ENCODE measurements around the gene PRPSAP1.
"Not testable (repeated sequence)": the region's sequence is repeated elsewhere in the genome, so short reads cannot be mapped to it uniquely, and the experiment has no call there.

The PRPSAP1 gene

DNA sequence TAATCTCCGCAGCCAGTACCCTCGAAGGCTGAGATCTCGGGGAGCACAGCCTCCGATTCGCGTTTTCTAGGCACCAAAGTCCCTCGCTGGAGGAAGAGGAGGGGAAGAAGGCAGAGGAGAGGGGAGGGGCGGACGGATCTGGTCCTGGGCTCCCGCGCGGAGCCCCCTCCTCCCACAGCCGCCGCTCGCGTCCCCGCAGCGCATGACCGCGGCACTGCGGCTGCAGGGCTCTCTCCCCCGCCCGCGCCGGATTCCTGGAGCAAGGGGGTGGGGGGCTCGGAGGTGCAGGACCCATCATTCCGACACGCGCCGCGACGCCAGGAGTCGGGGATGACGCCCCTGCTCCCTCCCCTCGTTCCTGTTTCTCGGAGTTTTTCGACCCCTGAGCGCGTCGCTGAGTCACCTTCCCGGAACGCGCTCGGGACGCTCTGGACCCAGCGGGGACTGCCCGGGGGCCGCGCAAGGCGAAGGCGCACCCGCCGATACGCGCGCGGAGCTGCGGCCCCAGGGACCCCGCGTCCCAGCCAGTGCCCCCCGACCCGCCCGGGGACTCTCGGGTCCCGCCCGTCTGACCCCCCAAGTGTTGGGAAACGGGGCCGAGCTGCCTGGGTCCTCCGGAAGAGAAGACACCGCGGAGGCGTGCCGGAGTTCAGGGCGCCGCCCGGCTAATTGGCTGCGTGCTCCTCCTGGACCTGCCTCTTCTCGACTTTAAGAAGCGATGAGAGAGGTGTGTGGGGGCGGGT, 29.3 kb upstream of the PRPSAP1 start:
- DNase-seq (ENCODE audit: low read depth), result peak; percentile 40

DNA sequence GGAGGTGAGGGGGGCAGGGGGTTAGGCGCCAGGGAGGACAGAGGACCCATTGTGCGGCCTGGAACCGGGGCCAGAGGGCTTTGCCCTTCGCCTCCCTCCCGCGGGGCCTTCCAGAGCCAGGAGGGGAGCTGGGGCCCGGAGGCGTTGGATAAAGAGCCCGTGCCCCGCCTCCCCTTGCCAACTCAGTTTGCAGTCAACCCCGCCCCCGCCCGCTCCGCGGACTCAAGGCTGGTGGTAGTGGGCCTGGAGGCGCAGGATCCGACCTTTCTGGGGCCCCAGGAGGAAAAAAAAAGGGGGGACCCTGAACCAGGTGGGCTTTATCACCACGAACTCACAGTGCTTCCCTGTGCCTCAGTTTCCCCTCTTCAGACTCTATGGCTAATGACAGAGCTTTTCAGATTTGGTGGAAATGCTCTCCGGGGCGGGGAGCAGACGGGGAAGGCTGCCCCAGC, 28.7 kb upstream of the PRPSAP1 start:
- no peak for DNase-seq (ENCODE audit: low read depth)

DNA sequence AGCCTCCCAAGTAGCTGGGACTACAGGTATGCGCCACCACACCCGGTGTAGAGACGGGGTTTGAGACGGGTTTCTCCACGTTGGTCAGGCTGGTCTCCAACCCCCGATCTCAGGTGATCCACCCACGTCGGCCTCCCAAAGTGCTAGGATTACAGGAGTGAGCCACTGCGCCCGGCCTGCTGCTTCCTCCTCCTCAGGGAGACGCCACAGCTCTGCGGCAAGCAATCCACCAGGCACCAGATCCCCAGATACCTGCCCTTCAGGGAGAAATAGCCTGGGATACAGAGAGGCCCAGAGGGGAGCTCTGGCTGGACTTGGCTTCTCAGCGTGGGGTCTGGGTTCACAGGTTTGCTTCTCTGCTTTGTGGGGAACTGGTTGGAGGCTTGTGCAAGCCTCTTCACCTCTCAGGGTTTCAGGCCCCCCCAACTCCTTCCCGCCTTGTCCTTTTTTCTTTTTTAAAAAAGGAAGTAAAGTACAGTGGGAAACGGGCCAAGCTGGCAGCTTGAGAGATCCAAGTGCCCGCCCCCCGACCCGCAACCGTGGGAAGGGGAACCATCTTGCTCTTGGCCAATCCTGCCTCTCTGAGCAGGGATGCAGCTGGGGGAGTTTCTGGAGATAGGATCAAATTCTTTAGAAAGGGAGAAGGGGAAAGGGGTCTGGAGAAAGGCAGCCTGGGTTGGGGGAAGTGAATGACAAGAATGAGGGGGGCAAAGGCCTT, 28.1 kb upstream of the PRPSAP1 start:
- DNase-seq (ENCODE audit: low read depth), result no peak

DNA sequence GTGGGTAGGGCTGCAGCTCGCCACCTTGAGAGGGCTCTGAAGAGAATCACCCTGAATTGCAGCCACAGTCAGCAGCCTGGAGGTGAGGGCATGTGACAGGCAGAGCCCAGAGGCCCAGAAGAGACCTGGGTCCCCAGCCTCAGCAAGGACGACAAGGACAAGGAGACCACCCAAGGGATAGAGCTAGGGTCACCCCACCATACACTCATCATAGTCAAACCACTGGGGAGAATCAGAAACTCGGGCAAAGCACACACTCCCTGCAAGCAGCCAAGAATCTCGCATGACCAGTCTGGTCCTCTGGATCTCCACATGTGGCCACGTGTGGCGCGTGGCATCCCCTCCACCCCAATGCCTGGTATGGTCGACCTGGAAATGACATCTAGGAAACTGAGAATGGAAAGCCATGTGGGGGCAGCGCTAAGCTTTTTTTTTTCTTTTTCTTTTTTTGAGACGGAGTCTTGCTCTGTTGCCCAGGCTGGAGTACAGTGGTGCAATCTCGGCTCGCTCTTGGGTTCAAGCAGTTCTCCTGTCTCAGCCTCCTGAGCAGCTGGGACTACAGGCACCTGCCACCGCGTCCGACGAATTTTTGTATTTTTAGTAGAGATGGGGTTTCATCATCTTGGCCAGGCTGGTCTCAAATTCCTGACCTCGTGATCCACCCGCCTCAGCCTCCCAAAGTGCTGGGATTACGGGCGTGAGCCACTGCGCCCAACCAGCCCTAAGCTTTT, 26.1 kb upstream of the PRPSAP1 start:
- DNase-seq (ENCODE audit: low read depth), result no peak

DNA sequence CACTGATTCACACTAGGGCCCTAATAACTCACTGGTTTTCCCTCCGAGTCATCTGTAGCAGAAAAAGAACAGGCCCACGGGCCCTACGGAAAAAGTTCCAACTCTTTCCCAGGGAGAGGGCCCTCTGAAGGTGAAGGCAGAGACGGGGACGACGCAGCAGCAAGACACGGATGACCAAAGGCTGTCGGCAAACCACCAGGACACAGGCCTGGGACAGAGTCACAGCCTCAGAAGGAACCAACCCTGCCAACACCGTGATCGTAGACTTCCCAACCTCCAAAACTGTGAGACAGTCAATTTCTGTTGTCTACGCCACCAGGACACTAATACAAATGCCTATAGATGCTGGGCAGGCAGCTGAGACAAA, 25.5 kb upstream of the PRPSAP1 start:
- DNase-seq (ENCODE audit: low read depth), result no peak

DNA sequence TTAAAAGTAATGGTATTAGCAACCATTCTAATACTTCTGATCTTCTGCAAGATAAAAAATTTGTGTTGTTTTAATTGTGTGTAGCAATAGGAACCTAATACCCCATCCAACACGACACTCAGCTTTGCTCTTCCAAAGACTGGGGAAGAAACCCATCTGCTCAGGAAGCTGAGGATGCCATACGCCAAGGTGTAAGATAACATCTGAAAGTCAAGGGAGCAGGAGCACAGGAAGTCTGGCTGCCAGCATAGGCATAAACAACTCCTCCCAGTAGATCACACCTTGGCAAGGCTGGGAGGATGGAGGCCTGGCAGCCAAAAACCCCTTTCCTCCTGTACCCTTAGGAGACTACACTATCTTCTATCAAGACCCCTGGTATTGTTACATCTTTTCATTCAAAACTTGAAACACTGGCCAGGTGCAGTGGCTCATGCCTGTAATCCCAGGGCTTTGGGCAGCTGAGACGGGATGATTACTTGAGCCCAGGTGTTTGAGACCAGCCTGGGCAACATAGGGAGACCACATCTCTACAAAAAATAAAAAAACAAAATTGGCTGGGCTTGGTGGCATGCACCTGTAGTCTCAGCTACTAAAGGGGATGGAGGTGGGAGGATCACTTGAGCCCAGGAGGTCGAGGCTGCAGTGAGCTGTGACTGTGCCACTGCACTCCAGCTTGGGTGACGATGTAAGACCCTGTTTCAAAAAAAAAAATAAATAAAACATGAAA, 25.0 kb upstream of the PRPSAP1 start:
- DNase-seq (ENCODE audit: low read depth), result no peak

DNA sequence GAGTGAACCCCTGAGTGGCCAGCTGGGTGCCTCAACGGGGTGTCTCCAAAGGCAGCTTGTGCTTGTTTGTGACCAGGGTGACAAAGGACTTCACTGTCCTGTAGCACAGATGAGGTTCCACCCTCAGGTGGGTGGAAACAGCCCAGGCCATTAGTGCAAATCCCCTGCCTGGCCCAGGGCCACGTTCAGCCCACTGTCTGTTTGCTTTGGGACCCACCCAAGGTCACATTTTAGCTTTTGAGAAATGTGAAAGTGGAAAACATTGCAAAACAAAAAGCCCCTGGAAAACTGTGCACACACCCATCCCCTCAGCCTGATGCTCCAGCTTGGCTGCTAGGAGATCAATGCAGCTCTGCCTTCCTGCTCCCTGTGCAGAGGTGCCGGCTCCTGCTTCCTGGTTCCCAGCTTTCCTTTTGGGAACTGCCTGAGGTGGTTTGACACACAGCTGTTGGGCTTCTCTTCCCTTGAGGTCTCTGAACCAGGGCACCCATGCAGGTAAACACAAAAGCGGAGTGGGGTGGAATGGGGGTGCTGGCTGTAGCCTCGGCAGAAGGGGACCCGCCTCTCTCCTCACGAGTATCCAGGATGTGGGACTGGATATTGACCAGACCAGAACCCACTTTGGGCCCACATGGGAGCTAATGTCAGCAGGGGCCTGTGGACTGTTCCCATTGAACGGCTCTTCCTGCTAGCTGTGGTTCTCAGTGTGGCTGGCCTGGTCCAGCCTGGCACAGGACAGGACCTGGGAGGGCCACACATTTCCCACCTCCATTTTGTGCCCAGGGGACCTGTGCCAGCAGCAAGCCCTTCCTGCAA, 22.8 kb upstream of the PRPSAP1 start:
- DNase-seq (ENCODE audit: low read depth), result no peak

DNA sequence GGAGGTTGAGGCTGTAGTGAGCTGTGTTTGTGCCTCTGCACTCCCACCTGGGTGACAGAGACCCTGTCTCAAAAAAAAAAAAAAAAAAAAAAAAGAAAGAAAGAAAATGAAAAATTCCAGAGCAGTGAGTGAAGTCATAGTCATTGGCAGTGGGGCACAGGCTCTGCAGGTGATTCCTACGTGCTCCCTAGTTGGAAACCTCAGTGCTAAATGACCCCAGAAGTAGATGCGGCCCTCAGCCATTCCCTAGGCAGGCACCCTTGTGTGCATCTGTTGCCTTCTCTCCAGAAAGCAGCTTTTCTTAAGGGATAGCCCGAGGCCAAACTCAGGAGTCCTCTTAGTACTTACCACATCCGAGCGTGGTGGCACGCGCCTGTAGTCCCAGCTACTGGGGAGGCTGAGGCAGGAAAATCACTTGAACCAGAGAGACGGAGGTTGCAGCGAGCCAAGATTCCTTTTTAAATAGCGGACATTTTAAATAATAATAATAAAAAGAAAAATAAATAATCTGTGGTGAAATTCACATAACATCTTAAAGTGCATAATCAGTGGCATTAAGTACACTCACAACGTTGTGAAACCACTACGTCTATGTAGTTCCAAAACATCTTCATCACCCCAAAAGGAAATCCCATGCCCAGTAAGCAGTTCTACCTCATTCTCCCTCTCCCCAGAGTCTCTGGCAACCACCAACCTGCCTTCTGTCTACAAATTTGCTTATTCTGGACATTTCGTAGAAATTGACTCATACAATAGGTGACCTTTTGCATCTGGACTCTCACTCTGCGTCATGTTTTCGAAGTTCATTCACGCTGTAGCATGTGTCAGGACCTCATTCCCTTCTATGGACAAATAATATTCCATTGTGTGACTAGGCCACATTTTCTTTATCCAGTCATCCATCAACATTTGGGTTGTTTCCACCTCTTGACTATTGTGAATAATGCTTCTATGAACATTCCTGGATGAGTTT, 18.2 kb upstream of the PRPSAP1 start:
- DNase-seq (ENCODE audit: low read depth), result no peak

DNA sequence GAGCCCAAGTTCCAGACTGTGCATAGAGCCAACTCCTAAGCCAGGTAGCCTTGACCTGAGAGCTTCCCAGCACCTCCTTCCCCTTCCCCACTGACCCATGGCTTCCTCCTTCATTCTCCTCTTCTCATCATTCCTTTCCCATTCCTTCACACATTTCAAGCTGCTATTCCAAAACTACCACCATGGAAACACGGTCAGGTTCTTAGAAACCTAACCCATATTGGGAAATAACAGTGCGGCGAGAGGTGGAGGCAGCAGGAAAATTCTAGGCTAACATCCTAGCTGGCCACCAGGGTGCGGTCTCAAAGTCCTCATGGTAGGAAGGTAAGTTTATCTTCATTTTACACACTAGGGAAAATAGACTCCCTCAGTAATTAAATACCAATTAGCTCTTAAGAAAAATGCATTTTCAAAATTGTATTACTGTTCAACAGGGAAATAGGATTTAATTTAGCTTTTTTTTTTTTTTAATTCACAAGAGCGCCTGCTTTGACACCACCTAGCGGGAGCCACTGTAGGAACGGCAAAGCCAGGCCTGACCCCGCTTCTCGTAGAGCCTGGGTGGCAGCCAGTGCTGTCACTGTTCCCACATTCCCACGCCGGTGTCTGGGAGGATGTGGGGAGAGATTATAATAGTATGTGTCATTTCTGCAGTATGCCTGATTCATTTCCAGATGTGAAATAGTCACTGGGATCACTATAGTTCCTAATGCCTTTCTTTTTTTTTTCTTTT, 16.7 kb upstream of the PRPSAP1 start:
- no peak for DNase-seq (ENCODE audit: low read depth)

DNA sequence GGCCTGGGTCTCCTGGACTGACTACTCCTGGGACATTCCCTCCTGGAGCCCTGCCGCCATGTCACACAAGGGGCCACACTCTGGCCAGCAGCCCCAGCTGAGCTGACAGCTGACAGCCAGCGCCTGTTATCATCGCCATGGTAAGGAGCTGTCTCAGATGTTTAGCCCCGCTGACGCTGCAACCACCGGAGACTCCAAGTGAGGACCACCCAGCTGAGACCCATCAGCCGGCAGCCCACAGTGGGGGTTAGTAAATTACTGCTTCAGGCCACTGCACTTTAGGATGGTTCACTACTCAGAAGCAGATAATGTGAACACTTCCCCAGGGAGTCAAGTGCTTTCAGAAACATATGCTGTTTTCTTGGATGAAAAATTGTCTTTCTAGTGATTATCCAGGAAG, 16.1 kb upstream of the PRPSAP1 start:
- no peak for DNase-seq (ENCODE audit: low read depth)

DNA sequence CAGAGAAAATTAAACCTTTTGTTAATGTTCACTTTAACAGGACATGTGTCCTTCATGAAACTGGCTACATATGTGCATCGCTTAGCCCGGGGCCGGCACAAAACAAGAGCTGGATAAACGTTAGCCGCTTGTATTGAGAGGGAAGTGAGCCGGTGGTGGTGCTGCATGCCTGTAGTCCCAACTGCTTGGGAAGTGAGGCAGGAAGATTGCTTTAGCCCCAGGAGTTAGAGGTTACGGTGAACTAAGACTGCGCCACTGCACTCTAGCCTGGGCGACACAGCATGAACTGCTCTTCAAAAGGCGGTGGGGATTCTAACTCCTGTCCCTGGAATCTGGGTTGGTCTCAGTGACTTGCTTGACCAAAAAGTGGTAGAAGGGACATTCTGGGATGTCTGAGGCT, 15.7 kb upstream of the PRPSAP1 start:
- DNase-seq (ENCODE audit: low read depth), result no peak

DNA sequence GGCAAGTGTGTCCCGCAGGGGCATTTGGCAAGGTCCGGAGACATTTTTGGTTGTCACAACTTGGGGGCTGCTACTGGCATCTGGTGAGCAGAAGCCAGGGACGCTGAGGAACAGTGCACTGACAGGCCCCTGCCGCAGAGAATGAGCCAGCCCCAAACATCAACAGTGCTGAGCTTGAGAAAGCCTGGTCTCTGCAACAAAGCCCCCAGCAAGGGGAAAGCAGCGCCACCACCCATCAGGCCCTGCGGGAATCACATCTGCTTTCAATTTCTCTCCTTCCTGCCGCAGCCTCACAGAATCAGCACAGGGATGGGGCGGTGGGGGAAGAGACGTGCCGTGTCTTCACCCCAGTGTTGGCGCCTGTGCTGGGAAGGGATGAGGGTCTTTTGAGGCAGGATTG, 14.8 kb upstream of the PRPSAP1 start:
- DNase-seq (ENCODE audit: low read depth), result no peak

DNA sequence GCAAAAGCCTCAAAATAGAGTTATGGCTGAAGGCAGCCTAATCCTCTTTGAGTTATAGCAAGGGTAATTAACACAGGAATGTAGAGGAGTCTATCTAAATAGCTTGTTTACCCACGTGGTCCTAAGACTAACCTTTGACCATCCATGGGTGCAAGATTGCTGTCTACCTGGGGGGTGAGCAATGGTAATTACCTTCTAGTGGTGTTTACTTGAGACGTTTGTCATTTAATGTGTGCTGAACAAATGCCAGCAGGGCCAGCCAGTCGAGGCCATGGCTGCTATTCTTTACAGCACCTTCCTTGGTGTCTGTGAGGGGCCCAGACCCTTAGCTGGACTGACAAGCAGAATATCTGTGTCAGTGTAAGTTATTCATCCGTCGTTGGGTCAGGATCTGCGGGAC, 13.9 kb upstream of the PRPSAP1 start:
- DNase-seq (ENCODE audit: low read depth), result no peak

DNA sequence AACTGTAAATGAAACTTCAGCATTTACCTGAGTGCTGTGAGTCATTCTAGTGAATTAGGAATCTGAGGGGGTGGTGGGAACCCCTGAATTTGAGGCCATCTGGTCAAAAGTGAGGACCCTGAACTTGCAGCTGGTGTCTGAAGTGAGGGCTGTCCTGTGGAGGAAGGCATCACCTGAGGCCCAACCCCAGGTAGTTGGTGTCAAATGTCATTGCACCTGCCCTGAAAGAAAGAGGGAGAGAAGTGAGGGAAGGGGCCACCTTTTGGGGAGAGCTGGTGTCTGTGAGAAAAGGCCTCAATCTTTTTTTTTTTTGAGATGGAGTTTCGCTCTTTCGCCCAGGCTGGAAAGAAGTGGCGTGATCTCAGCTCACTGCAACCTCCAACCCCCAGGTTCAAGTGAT, 12.5 kb upstream of the PRPSAP1 start:
- no peak for DNase-seq (ENCODE audit: low read depth)

DNA sequence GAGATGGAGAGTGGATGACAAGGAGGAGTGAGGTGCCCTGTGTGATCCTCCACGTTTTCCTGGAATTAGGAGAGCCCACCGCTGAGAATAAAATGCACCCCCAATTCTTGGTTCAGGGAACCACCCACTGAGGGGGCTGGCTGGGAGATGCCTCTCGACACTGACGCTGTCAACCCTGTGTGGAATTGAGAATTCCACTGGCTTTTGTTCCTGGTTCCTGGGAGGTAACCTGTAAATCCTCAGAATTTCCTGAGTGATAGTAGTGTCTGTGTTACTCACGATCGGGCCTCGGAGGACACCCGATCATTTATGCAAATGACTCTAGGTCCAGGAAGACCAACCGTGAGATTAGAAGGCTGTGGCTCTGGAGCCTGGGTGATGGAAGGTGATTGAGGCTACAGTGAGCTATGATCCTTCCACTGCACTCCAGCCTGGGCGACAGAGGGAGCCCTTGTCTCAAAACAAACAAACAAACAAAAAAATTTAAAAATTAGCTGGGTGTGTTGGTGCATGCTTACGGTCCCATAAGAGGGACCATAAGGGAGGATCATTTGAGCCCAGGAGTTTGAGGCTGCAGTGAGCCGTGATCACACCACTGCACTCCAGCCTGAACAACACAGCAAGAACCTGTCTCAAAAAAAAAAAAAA, 11.7 kb upstream of the PRPSAP1 start:
- DNase-seq (ENCODE audit: low read depth), result no peak

DNA sequence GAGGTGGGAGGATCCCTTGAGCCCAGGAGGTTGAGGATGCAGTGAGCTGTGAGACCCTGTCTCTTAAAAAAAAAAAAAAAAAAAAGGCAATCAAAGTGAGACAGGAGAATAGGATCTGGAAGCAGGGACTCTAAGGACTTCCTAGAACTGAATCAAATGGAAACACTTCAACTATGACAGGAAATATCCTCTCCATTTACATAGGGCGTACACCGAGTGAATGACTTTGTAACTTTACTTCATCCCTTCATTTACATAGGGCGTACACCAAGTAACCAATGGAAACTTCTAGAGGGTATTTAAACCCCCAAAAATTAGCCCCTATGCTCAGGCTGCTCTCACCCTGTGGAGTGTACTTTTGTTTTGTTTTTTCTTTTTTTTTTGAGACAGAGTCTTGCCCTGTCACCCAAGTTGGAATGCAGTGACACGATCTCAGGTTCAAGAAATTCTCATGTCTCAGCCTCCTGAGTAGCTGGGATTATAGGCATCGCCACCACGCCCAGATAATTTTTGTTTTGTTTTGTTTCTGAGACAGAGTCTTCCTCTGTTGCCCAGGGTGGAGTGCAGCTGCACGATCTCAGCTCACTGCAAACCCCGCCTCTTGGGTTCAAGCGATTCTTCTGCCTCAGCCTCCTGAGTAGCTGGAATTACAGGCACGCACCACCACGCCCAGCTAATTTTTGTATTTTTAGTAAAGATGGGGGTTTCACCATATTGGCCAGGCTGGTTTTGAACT, 9.6 kb upstream of the PRPSAP1 start:
- DNase-seq (ENCODE audit: low read depth), result no peak

DNA sequence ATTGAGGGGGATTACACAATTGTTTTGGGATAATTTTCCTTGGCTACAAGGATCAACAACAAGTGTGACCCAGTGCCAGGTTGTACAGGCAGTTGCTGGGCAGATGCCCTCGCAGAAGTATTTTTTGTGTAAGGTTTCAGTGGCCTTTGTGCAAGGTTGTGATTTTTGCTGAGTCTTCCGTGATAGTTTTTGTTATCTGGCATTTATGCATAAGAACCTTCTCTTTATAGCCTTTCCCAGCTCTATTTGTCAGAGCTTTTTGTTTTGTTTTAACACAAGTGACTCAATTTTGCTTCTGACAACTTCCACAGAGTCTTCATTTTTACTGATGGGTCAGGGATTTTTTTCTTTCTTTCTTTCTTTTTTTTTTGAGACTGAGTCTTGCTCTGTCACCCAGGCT, 6.7 kb upstream of the PRPSAP1 start:
- no peak for DNase-seq (ENCODE audit: low read depth)

DNA sequence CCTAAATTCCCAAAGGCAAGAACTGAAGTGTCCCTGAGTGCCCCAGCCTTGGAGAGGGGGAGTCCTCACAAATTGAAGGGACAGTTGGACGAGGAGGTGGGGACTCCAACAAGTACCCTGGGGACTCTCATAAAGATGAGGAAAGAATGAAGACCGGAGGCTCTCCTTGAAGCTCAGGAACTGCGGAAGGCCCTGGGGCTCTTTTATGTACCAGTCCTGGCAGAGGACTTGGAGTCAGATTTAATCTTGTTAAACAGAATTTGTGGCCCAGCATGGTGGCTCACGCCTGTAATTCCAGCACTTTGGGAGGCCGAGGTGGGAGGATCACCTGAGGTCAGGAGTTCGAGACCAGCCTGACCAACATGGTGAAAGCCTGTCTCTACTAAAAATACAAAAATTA, 6.1 kb upstream of the PRPSAP1 start:
- DNase-seq (ENCODE audit: low read depth), result not testable (repeated sequence)

Measured in stimulated activated CD8-positive, alpha-beta memory T cell treated with anti-CD3 and anti-CD28 coated beads, Interleukin-7, amount 100 ng/mL, for 24 hours (primary cell).